Cerebellar cortex (tissue), 1 donor: ENCODE data around the gene OR3A3.

ENCODE experiments used
- DNase-seq: peaks from one replicate; pipeline ENCODE4 v3.0.0-alpha.2; 2015; ENCODE audit warnings: low spot score

The OR3A3 gene

GRCh38 chr17:3472137-3472536 is 61.0 kb downstream of the OR3A3 start:
- DNase-seq = no peak
